Choroid plexus epithelial cell (primary cell): ENCODE measurements around the gene MAGED4B.
"Not testable (repeated sequence)": the region's sequence is repeated elsewhere in the genome, so short reads cannot be mapped to it uniquely, and the experiment has no call there.

Experiments used
- DNase-seq: peaks from one replicate; pipeline ENCODE4 v3.0.0-alpha.2; 2010; ENCODE audit warnings: low read depth
- H3K4me3 ChIP-seq: 2 replicates; pipeline ENCODE4 v1.5.1; 2011; ENCODE audit warnings: low read depth, mild to moderate bottlenecking, control low read depth, low read length, moderate library complexity
- TF ChIP-seq, protein P1 (sequence below): conservative IDR thresholded peaks from 2 replicates; pipeline ENCODE4 v1.5.1; 2011; ENCODE audit warnings: low read depth, mild to moderate bottlenecking, control low read depth, inconsistent platforms, low read length, moderate library complexity

MAGED4B gene

DNA sequence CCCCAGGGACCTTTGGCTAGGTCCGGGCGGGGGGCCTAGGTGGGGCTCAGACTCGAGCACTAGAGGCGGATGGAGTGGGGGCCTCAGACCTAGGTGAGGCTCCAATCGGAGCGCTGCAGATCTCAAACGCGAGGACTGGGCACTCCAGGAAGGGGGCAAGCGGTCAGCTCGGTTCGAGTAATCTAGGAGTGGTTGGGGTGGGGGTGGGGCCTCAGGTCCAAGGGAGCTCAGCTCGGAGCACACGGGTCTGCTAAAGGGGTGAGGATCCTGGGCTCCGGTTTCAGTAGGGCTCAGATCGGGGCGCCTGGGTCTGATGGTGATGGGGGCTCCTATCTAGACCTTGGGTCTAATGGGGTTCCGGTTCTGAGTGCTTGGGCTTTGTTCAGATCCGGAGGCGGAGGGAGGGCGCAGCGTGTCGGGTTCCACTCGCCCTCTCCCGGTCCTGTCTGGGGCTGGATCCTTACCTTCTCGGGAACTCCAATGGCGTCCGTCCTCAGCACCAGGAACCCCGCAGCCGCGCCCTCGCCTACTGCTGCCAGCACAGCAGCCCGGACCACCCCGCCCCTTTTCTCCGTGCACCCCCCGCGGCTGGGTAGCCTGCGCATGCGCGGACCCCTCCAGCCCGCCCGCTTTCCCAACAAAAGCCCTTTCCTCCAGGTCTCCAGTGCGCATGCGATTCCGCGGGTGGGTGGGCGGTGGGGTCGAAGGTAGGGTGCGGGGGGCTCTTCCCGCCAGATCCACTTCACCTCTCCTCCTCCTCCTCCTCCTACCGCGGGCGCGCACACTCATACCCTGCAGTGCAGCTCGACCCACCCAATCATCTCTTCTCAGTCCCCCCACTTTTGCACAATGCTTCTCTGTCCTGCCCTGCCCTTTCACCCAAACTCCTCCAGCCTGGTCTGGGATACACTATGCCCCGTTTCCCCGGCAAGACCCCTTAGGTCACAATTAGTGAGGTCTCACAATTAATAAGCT, at the start of gene MAGED4B:
Gene MAGED4B (minus strand): TSS at position 518 of the 975 bp plus-strand sequence. CDS start 1,011 bp downstream, outside the sequence.
- H3K4me3 ChIP-seq, DNase-seq: not testable (repeated sequence)

- no peak overlapping the region for H3K4me3 ChIP-seq
- no peak for DNase-seq
- TF ChIP-seq, protein P1, sequence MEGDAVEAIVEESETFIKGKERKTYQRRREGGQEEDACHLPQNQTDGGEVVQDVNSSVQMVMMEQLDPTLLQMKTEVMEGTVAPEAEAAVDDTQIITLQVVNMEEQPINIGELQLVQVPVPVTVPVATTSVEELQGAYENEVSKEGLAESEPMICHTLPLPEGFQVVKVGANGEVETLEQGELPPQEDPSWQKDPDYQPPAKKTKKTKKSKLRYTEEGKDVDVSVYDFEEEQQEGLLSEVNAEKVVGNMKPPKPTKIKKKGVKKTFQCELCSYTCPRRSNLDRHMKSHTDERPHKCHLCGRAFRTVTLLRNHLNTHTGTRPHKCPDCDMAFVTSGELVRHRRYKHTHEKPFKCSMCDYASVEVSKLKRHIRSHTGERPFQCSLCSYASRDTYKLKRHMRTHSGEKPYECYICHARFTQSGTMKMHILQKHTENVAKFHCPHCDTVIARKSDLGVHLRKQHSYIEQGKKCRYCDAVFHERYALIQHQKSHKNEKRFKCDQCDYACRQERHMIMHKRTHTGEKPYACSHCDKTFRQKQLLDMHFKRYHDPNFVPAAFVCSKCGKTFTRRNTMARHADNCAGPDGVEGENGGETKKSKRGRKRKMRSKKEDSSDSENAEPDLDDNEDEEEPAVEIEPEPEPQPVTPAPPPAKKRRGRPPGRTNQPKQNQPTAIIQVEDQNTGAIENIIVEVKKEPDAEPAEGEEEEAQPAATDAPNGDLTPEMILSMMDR, result no peak
Measured at GRCh38 chrX:52118262-52118661, 49.3 kb upstream of the MAGED4B start.

DNA sequence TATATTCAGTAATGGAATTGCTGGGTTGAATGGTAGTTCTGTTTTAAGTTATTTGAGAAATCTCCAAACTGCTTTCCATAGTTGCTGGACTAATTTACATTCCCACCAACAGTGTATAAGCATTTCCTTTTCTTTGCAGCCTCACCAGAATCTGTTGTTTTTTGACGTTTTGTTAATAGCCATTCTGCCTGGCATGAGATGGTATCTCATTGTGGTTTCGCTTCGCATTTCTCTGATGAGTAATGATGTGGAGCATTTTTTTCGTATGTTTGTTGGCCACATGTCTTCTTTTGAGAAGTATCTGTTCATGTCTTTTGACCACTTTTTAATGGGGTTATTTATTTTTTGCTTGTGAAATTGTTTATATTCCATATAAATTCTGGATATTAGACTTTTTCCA, 13.6 kb upstream of the MAGED4B start:
- DNase-seq, result peak; percentile 0
- no peak overlapping the region for H3K4me3 ChIP-seq
- TF ChIP-seq, protein P1, result no peak

DNA sequence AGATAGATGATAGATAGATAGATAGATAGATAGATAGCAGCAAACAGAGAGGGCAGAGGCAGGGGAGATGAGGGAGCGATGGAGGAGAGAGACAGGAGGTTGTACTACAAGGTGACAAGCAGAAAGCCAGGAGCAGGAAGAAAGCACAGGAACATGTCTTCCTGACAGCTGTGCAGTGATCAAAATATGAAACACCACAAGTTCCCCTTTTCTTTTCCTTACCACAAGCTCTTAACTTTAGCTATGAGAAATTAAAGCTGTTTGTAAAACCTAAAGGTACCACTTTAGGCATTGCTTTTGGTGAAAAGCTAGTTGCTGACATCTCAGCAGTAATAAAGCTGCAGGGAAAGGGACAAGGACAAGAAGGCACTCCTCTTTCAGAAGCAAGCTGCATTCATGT, 9.1 kb upstream of the MAGED4B start:
- DNase-seq, result no peak
- H3K4me3 ChIP-seq, result no peak overlapping the region
- TF ChIP-seq, protein P1, result no peak

- not testable (repeated sequence) for DNase-seq, H3K4me3 ChIP-seq
Measured at GRCh38 chrX:52042288-52042687, 26.7 kb downstream of the MAGED4B start.

DNA sequence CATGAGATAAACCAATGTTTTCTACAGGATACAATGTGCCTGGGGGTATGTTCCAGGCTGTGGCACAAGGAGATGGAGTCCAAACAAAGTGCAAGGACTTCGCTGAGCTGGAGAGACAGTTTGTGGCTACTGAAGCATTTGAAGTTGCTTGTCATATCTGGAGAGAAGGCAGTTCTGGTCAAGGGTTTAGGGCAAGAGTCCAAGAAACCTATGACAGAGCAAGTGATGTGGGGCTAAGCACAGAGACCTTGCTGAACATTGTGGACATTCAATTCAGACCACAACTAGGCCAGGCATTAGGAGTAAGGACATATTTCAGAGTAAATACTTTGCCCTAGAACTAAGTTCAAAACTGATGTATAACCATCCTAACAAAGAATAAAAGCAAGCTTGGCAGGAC, 34.8 kb downstream of the MAGED4B start:
- TF ChIP-seq, protein P1, result no peak
- DNase-seq, result no peak
- no peak overlapping the region for H3K4me3 ChIP-seq

DNA sequence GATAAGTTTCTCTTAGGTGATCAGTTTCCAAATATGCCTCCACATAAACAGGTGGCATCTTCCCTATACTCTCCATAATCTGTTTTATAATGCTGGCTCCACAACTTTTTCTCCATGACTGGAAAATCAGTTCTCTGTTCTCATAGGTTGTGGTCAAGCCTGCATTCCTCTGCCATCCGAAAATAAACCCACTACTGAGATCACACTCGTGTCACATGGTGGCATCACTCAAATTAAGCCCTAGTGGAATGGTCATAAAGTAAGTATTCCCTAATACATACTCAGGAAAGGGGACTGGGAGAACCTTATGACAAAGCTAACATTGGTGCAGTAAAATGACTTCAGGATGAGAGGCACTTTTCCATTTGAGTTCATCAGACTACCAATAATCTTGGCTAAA, 37.6 kb downstream of the MAGED4B start:
- TF ChIP-seq, protein P1, result no peak
- DNase-seq, result no peak
- H3K4me3 ChIP-seq, result no peak overlapping the region

DNA sequence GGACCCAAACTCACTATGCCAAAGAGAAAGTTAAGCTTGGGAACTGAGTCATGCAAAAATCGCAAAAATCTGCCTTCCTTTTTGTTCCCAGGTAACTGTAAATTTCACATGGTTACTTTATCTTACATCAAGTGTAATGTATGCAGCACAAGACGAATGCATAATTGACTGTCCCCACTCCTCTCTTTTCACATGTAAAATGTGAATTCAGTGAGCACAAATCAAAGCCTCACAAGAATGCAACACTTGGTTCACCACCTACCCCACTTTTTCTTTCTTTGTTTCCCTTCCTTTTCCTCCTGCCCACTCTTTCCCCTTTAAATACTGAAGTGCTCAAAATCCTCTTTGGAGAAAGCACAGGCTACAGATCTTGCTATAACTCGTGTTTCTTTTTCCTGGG, 53.2 kb downstream of the MAGED4B start:
- TF ChIP-seq, protein P1, result no peak
- no peak overlapping the region for H3K4me3 ChIP-seq
- DNase-seq, result no peak
